Mammary epithelial cell (primary cell): ENCODE measurements around the gene HFM1.
"Not testable (repeated sequence)": the region's sequence is repeated elsewhere in the genome, so short reads cannot be mapped to it uniquely, and the experiment has no call there.

Source experiments
- EZH2 ChIP-seq: IDR thresholded peaks from 2 replicates; pipeline ENCODE4 v1.6.1; 2012; ENCODE audit warnings: low read length, inconsistent platforms, borderline replicate concordance
- TF ChIP-seq, protein P1 (sequence below), 2 donors: IDR thresholded peaks in 1 of 2; conservative IDR thresholded peaks in 1 of 2; 2 replicates each; pipeline ENCODE4 v1.5.1; 2011 to 2012; ENCODE audit warnings: inconsistent platforms in 2 of 2, low read length in 2 of 2, mild to moderate bottlenecking in 2 of 2, control low read depth in 1 of 2, low read depth in 1 of 2; ENCODE audit not compliant: insufficient read depth in 1 of 2; ENCODE audit errors: extremely low read depth in 1 of 2

DNA sequence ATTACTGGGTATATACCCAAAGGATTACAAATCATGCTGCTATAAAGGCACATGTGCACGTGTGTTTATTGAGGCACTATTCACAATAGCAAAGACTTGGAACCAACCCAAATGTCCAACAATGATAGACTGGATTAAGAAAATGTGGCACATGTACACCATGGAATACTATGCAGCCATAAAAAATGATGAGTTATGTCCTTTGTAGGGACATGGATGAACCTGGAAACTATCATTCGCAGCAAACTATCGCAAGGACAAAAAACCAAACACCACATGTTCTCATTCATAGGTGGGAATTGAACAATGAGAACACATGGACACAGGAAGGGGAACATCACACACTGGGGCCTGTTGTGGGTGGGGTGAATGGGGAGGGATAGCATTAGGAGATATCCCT is 32.4 kb downstream of the HFM1 start:
- TF ChIP-seq, protein P1, sequence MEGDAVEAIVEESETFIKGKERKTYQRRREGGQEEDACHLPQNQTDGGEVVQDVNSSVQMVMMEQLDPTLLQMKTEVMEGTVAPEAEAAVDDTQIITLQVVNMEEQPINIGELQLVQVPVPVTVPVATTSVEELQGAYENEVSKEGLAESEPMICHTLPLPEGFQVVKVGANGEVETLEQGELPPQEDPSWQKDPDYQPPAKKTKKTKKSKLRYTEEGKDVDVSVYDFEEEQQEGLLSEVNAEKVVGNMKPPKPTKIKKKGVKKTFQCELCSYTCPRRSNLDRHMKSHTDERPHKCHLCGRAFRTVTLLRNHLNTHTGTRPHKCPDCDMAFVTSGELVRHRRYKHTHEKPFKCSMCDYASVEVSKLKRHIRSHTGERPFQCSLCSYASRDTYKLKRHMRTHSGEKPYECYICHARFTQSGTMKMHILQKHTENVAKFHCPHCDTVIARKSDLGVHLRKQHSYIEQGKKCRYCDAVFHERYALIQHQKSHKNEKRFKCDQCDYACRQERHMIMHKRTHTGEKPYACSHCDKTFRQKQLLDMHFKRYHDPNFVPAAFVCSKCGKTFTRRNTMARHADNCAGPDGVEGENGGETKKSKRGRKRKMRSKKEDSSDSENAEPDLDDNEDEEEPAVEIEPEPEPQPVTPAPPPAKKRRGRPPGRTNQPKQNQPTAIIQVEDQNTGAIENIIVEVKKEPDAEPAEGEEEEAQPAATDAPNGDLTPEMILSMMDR (conservative IDR thresholded peaks at IDR 0.05 in 1 of 2, IDR thresholded peaks at IDR 0.05 in 1 of 2; ENCODE audit: extremely low read depth in 1 of 2, insufficient read depth in 1 of 2, low read depth in 1 of 2, low read length in 2 of 2), result not testable (repeated sequence)
- TF ChIP-seq EZH2, result not testable (repeated sequence)
